HL-60 (cell line): ENCODE measurements around the gene NUDCD3.

Experiments used
- DNase-seq, 2 experiments: peaks; one replicate each; pipeline ENCODE4 v3.0.0-alpha.2; 2010 to 2020; ENCODE audit warnings: low read depth in 1 of 2, low spot score in 1 of 2
- H3K27ac ChIP-seq: fragments of 250-450 bp; sonication (Bioruptor Pico); replicated peaks from 2 replicates; pipeline ENCODE4 v1.5.1; 2020; ENCODE audit warnings: mild to moderate bottlenecking, moderate library complexity
- H3K27me3 ChIP-seq: fragments of 250-450 bp; sonication (Bioruptor Pico); 2 replicates; pipeline ENCODE4 v1.5.1; 2021; ENCODE audit warnings: mild to moderate bottlenecking, moderate library complexity; ENCODE audit not compliant: insufficient read depth, poor library complexity, severe bottlenecking
- H3K4me3 ChIP-seq: replicated peaks from 2 replicates; pipeline ENCODE4 v1.5.1; 2011; ENCODE audit warnings: mild to moderate bottlenecking, control low read depth, low read length; ENCODE audit not compliant: insufficient read depth
- CTCF ChIP-seq: IDR thresholded peaks from one replicate; pipeline ENCODE4 v1.5.1; 2011; ENCODE audit warnings: low read length, control low read depth, inconsistent platforms; ENCODE audit not compliant: insufficient read depth
- GABPA ChIP-seq: IDR thresholded peaks from 2 replicates; pipeline ENCODE4 v1.6.1; 2012; ENCODE audit warnings: low read depth
- POLR2AphosphoS5 ChIP-seq: IDR thresholded peaks from 2 replicates; pipeline ENCODE4 v1.6.1; 2012; ENCODE audit warnings: low read depth
- REST ChIP-seq: IDR thresholded peaks from 2 replicates; pipeline ENCODE4 v1.6.1; 2012; ENCODE audit warnings: low read depth; ENCODE audit not compliant: insufficient replicate concordance
- SPI1 ChIP-seq: IDR thresholded peaks from 2 replicates; pipeline ENCODE4 v1.6.1; 2012; ENCODE audit warnings: low read depth, mild to moderate bottlenecking, borderline replicate concordance

The NUDCD3 gene

GRCh38 chr7:44415047-44415446 is 75.4 kb downstream of the NUDCD3 start:
- H3K4me3 ChIP-seq = no peak overlapping the region
- no peak for DNase-seq

GRCh38 chr7:44411306-44411705 is 79.2 kb downstream of the NUDCD3 start:
- Histone ChIP-seq H3K4me3 (no peak overlapping the region), H3K27me3 (no peaks in the 10 kb centered on the region), H3K27ac (no peak overlapping the region)
- no peak for DNase-seq
- TF ChIP-seq GABPA (no peak), SPI1 (no peak), CTCF (no peak), POLR2AphosphoS5 (no peak), REST (no peak)

More at GRCh38 chr7:44415047-44415446, 75.4 kb downstream of the NUDCD3 start:
- TF ChIP-seq REST (no peak), SPI1 (no peak), CTCF (no peak), GABPA (no peak), POLR2AphosphoS5 (no peak)
- no peaks in the 10 kb centered on the region for H3K27me3 ChIP-seq
- no peak overlapping the region for H3K27ac ChIP-seq

- H3K4me3 ChIP-seq = no peak overlapping the region
- DNase-seq = no peak
- TF ChIP-seq SPI1 (no peak), CTCF (no peak), GABPA (no peak), POLR2AphosphoS5 (no peak), REST (no peak)
- no peaks in the 10 kb centered on the region for H3K27me3 ChIP-seq
- H3K27ac ChIP-seq = no peak overlapping the region
These were observed 81.9 kb downstream of the NUDCD3 start for GRCh38 chr7:44408596-44408995.
